Right atrium auricular region (tissue), 2 donors: ENCODE data around the gene DLG2. TPM values are rescaled to one million over a fixed set of nuclear protein-coding genes. Genes with fewer than 3 reads are reported as not detected.

Source experiments
- DNase-seq: peaks from one replicate; pipeline ENCODE4 v3.0.0-alpha.2; 2019; ENCODE audit warnings: low spot score
- H3K27ac ChIP-seq, 2 donors: fragments of 200-600 bp; sonication (generic); 1 replicate in 1 of 2; 2 replicates in 1 of 2; pipeline ENCODE4 v1.5.1; 2016 to 2019
- H3K27me3 ChIP-seq, 2 donors: fragments of 200-600 bp; sonication (generic); one replicate each; pipeline versions ENCODE4 v1.5.1 to v1.6.0; 2017 to 2019
- H3K36me3 ChIP-seq: fragments of 200-600 bp; sonication (generic); one replicate; pipeline ENCODE4 v1.5.1; 2016
- H3K4me1 ChIP-seq, 2 donors: fragments of 200-600 bp; sonication (generic); one replicate each; pipeline versions ENCODE4 v1.5.1 to v1.6.0; 2017 to 2019
- H3K4me3 ChIP-seq, 2 donors: fragments of 200-600 bp; sonication (generic); 1 replicate in 1 of 2; 2 replicates in 1 of 2; pipeline ENCODE4 v1.5.1; 2017 to 2019; ENCODE audit warnings: mild to moderate bottlenecking in 1 of 2, moderate library complexity in 1 of 2
- H3K9me3 ChIP-seq, 2 donors: fragments of 200-600 bp; sonication (generic); one replicate each; pipeline ENCODE4 v1.5.1; 2019
- total RNA-seq, 2 donors: library from RNA; depleted of rRNA; stranded (reverse); fragments of >200 nt; gene quantifications; one replicate each; pipeline ENCODE4 v1.1.0, GENCODE V29; 2016
- TF ChIP-seq, protein P1 (sequence below), 2 donors: fragments of 200-600 bp; sonication (generic); IDR thresholded peaks; one replicate each; pipeline ENCODE4 v1.5.1; 2019; ENCODE audit warnings: antibody characterized with exemption in 2 of 2

The DLG2 gene
- total RNA-seq, 2 donors from 2014 or later: 6.6 to 6.7 TPM

- H3K4me3 ChIP-seq: no peak overlapping the region
- TF ChIP-seq, protein P1, sequence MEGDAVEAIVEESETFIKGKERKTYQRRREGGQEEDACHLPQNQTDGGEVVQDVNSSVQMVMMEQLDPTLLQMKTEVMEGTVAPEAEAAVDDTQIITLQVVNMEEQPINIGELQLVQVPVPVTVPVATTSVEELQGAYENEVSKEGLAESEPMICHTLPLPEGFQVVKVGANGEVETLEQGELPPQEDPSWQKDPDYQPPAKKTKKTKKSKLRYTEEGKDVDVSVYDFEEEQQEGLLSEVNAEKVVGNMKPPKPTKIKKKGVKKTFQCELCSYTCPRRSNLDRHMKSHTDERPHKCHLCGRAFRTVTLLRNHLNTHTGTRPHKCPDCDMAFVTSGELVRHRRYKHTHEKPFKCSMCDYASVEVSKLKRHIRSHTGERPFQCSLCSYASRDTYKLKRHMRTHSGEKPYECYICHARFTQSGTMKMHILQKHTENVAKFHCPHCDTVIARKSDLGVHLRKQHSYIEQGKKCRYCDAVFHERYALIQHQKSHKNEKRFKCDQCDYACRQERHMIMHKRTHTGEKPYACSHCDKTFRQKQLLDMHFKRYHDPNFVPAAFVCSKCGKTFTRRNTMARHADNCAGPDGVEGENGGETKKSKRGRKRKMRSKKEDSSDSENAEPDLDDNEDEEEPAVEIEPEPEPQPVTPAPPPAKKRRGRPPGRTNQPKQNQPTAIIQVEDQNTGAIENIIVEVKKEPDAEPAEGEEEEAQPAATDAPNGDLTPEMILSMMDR (IDR thresholded peaks at IDR 0.05): no peak
- H3K27ac ChIP-seq: no peak overlapping the region
- no peaks in the 10 kb centered on the region for H3K9me3 ChIP-seq
- H3K36me3 ChIP-seq: no peaks in the 10 kb centered on the region
- no peak for DNase-seq
- no peaks in the 10 kb centered on the region for H3K27me3 ChIP-seq
- no peaks in the 10 kb centered on the region for H3K4me1 ChIP-seq
These were observed 2014.0 kb downstream of the DLG2 start for GRCh38 chr11:83612891-83613766.

GRCh38 chr11:83611600-83611999 lies 2015.5 kb downstream of the DLG2 start:
- no peak for DNase-seq
- TF ChIP-seq, protein P1 (IDR thresholded peaks at IDR 0.05): no peak
- H3K27me3 ChIP-seq: no peaks in the 10 kb centered on the region
- H3K36me3 ChIP-seq: no peaks in the 10 kb centered on the region
- no peaks in the 10 kb centered on the region for H3K4me1 ChIP-seq
- H3K9me3 ChIP-seq: no peaks in the 10 kb centered on the region
- no peak overlapping the region for H3K4me3 ChIP-seq
- no peak overlapping the region for H3K27ac ChIP-seq

- TF ChIP-seq, protein P1 (IDR thresholded peaks at IDR 0.05): no peak
- no peaks in the 10 kb centered on the region for H3K9me3 ChIP-seq
- H3K27ac ChIP-seq: no peak overlapping the region
- no peaks in the 10 kb centered on the region for H3K36me3 ChIP-seq
- no peaks in the 10 kb centered on the region for H3K27me3 ChIP-seq
- H3K4me3 ChIP-seq: no peak overlapping the region
- no peak for DNase-seq
- H3K4me1 ChIP-seq: no peaks in the 10 kb centered on the region
These were observed 2016.1 kb downstream of the DLG2 start for GRCh38 chr11:83611031-83611430.

DNA sequence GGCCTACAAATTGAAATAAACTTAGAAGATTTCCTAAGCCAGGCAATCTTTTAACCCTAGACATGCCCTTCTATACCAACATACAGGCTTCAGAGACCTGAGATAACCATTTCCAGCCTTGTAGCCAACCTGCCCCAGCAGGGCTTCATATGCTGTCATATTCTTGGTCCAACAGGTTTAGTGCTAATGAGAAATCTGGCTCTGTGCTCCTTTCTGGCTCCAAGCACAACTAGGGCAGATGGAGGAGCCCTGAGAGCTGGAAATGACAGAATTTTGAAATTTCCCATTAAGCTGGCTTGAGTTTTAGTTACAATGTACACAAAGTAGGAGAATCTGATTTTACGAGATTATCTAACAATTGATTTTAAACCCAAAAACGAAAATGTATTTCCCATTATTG lies 2018.0 kb downstream of the DLG2 start:
- H3K4me3 ChIP-seq: no peak overlapping the region
- no peak overlapping the region for H3K27ac ChIP-seq
- H3K27me3 ChIP-seq: no peaks in the 10 kb centered on the region
- no peak for DNase-seq
- H3K36me3 ChIP-seq: no peaks in the 10 kb centered on the region
- no peaks in the 10 kb centered on the region for H3K4me1 ChIP-seq
- TF ChIP-seq, protein P1 (IDR thresholded peaks at IDR 0.05): no peak
- H3K9me3 ChIP-seq: no peaks in the 10 kb centered on the region

- Histone ChIP-seq H3K27me3 (no peaks in the 10 kb centered on the region), H3K27ac (no peak overlapping the region), H3K4me3 (no peak overlapping the region), H3K36me3 (no peaks in the 10 kb centered on the region), H3K9me3 (no peaks in the 10 kb centered on the region), H3K4me1 (no peaks in the 10 kb centered on the region)
- no peak for DNase-seq
- TF ChIP-seq, protein P1 (IDR thresholded peaks at IDR 0.05): no peak
These were observed 2018.6 kb downstream of the DLG2 start for GRCh38 chr11:83608571-83608970.
